ENCODE results near the gene ZNF581. TPM values are rescaled to one million over a fixed set of nuclear protein-coding genes. Genes with fewer than 3 reads are reported as not detected.

Gene ZNF581
- total RNA-seq, 4 donors from 2014 or later, result 20.1 to 27.3 (median 22.8) TPM

- TF ChIP-seq CTCF (IDR thresholded peaks at IDR 0.05) (no peak), POLR2A (IDR thresholded peaks at IDR 0.05) (no peak)
- no peak overlapping the region for H3K4me3 ChIP-seq (ENCODE audit: low read depth, poor library complexity, severe bottlenecking)
- WGBS, 2 donors, result 84 to 90% methylated on average over 4 of the region's 4 CpGs
- DNase-seq (ENCODE audit: low spot score in 2 of 2), result no peak
- intact Hi-C loops (cut with DNase I; ENCODE audit: low total_unique reads), result no loop called here
Measured at GRCh38 chr19:55636723-55637122, 6.7 kb upstream of the ZNF581 start.

GRCh38 chr19:55637534-55637933 is 5.9 kb upstream of the ZNF581 start:
- intact Hi-C loops (cut with DNase I; ENCODE audit: low total_unique reads), result no loop called here
- TF ChIP-seq CTCF (IDR thresholded peaks at IDR 0.05) (no peak), POLR2A (IDR thresholded peaks at IDR 0.05) (no peak)
- H3K4me3 ChIP-seq (ENCODE audit: low read depth, poor library complexity, severe bottlenecking), result no peak overlapping the region
- WGBS, 2 donors, result 70 to 85% methylated on average over 9 to 11 of the region's 11 CpGs
- no peak for DNase-seq (ENCODE audit: low spot score in 2 of 2)

GRCh38 chr19:55638864-55639359 is 4.5 kb upstream of the ZNF581 start:
- TF ChIP-seq POLR2A (IDR thresholded peaks at IDR 0.05) (no peak), CTCF (IDR thresholded peaks at IDR 0.05) (no peak)
- DNase-seq (ENCODE audit: low spot score in 2 of 2), result peak in 1 of 2 donors; percentile 88
- WGBS, 2 donors, result 80 to 84% methylated on average over 6 of the region's 6 CpGs
- intact Hi-C loops (cut with DNase I; ENCODE audit: low total_unique reads), result no loop called here
- H3K4me3 ChIP-seq (ENCODE audit: low read depth, poor library complexity, severe bottlenecking), result no peak overlapping the region

GRCh38 chr19:55640043-55640576 is 3.3 kb upstream of the ZNF581 start:
- 5 to 14% methylated on average over 17 to 27 of the region's 38 CpGs for WGBS, 2 donors
- H3K4me3 ChIP-seq (ENCODE audit: low read depth, poor library complexity, severe bottlenecking), result peak overlapping the region; percentile 48
- TF ChIP-seq CTCF (IDR thresholded peaks at IDR 0.05) (no peak), POLR2A (IDR thresholded peaks at IDR 0.05) (no peak)
- no peak for DNase-seq (ENCODE audit: low spot score in 2 of 2)
- intact Hi-C loops (cut with DNase I; ENCODE audit: low total_unique reads), result loop anchor here (5.0 kb wide), 1 partner anchor 233 kb away; the partner anchor contains the start of gene UBE2S

GRCh38 chr19:55640577-55641425 is 2.6 kb upstream of the ZNF581 start, which contains the start of gene ZNF580:
Gene ZNF580 (plus strand): TSS chr19:55641002. CDS start chr19:55642509, 1,507 bp downstream.
- H3K4me3 ChIP-seq (ENCODE audit: low read depth, poor library complexity, severe bottlenecking), result peak within 1 kb of the TSS; percentile 48
- TF ChIP-seq POLR2A (IDR thresholded peaks at IDR 0.05) (no peak), CTCF (IDR thresholded peaks at IDR 0.05) (no peak)
- intact Hi-C loops (cut with DNase I; ENCODE audit: low total_unique reads), result loop anchor here (5.0 kb wide), 1 partner anchor 234 kb away; the partner anchor contains the start of gene UBE2S
- peak in 1 of 2 donors; percentile 93 for DNase-seq (ENCODE audit: low spot score in 2 of 2)
- WGBS, 2 donors, result 0 to 1% methylated on average over 36 to 41 of the region's 89 CpGs
